Stimulated activated CD8-positive, alpha-beta memory T cell treated with anti-CD3 and anti-CD28 coated beads, Interleukin-12 subunit alpha, Interleukin-12 subunit beta, amount 100 ng/mL, for 24 hours (primary cell): ENCODE measurements around the gene DNAJB11.
"Not testable (repeated sequence)": the region's sequence is repeated elsewhere in the genome, so short reads cannot be mapped to it uniquely, and the experiment has no call there.

ENCODE experiments used
- DNase-seq: peaks from one replicate; pipeline ENCODE4 v3.0.0-alpha.2; 2020; ENCODE audit errors: extremely low read depth

DNAJB11 gene

GRCh38 chr3:186618318-186618938, 47.9 kb downstream of the DNAJB11 start:
- DNase-seq: no peak

DNA sequence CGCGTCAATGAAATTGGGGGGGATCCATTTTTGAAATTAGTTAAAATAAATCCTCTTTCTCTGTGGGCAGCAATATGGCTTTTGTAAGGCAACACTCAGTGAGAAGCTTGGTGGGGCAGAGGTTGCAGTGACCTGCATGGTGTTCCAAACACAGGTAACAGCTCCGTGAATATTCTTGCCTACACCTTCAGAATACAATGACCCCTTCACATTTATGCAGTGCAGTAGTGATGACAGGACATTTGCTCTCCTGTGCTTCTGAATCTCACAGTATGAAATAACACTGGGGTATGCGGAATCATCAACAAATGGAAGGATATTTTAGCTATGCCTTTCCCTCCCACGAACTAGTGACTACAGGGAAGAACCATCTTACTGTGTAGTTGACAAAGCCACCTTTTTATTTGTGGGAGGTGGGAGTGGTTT, 49.3 kb downstream of the DNAJB11 start:
- DNase-seq: no peak

DNA sequence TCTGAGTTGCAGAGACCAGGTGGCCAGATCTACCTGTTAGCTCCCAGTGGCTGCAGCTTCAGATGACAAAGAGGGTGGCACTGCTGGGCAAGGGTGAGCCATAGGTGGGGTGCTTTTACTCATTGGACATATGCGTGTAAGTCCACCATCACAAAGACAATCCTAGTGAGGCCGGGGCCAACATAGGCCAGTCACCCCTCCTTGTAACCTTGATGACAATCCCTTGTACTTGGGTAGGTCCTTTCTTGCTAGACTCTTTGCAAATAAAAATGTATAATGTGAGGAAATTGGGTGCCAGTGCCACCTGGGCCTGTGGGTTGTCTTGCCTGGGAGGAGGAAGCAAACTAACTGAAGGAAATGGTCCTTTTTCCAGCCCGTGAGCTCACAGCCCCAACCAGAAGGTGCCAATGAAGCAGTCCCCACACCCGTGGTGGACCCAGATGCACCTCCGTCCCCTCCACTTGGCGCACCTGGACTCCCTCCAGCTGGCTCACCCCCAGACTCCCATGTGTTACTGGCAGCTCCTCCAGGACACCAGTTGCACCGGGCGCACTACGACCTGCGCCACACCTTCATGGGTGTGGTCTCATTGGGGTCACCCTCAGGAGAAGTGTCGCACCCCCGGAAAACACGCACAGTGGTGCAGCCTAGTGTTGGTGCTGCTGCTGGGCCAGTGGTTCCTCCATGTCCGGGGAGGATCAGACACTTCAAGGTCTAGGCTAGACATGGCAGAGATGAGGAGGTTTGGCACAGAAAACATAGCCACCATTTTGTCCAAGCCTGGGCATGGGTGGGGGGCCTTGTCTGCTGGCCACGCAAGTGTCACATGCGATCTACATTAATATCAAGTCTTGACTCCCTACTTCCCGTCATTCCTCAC, 49.9 kb downstream of the DNAJB11 start:
- no peak for DNase-seq

GRCh38 chr3:186621894-186622650, 51.6 kb downstream of the DNAJB11 start:
- no peak for DNase-seq

DNA sequence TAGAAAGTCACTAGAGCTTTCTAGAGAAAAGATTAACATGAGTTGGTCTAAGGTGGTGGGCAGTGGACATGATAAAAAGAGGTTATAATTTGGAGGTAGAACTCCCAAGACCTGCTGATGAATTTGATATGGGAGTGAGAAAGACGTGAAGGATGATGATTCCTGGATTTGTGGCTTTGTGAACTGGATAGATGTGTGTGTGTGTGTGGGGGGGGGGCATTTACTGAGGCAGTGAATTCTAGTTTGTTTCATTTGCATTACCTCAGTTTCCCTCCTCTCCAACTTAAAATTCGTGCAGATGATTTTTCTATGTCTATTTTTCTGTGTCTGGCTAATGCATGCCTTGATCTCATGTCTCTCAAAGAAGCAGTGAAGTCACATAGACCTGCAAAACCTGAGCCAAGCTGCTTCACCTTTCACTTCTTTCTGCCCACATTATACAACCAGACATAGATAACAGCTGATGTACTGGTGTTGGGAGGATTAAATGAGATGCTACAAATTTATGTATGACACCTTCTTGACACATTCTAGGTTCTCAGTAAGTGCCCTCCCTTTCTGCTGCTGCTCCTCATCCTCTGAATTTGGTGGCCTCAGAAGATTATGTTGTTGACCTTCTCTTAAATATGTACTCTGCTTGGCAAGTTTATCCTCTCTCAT, 52.3 kb downstream of the DNAJB11 start:
- DNase-seq: no peak

- no peak for DNase-seq
Measured at GRCh38 chr3:186624598-186624997, 54.1 kb downstream of the DNAJB11 start.

DNA sequence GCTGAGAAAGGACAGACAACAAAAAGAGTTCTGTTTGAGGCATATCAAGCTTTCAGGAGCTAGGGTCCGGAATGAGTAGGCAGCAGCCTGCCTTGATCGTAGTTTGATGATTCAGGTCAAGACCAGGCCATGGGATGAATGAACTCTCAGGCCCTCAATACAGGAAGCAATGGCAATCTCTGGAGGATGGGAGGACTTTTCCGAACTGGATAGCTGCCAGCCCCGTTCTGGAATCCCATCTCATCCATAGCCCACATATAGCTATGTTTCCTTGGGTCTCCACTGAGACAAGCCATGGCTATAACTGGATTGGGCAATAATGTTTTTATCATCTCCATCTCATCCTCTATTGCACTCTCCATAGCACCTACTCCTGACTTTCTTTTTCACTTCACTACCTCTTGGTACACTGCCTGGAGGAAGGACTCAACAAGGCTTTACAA, 55.1 kb downstream of the DNAJB11 start:
- DNase-seq: no peak

- DNase-seq: no peak
Measured at GRCh38 chr3:186626254-186626847, 55.8 kb downstream of the DNAJB11 start.

DNA sequence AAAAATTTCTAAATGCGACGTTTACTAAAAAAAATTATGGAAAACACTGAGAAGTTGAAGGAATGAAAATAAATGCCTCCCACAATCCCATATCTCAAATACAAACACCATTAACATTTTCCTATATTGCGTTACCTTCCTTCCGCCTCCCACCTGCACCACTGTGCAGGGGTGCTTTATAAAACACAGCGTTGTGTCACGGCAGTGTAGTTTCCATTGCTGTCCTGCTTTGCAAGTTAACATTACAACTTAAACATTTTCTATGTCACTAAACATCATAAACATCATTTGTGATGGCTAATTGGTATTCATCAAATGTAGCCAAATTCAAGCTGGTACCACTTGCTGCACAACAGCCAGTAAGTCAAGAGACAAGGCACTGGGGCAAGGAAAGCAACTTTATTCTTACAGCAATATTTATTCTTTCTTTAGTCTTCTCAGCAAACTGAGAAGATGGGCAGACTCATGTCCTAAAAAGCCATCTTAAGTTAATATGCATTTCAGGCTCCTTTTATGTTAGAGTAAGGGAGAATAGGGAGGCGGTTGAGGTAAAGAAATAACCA, 57.4 kb downstream of the DNAJB11 start:
- DNase-seq: no peak

DNA sequence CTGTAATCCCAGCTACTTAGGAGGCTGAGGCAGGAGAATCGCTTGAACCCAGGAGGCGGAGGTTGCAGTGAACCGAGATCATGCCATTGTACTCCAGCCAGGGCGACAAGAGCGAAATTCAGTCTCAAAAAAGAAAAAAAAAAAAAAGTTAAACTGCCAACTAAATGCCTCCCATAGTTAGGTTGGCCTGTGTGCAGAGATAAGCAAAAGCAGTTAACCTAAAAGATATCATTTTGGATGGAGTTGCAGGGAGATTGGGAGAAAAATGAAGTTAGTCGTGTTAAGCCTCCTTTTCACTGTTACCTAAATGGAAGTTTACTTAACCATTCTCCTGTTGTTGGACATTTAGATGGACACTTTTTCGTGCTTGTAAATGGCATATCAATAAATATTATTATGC, 58.2 kb downstream of the DNAJB11 start:
- no peak for DNase-seq

DNA sequence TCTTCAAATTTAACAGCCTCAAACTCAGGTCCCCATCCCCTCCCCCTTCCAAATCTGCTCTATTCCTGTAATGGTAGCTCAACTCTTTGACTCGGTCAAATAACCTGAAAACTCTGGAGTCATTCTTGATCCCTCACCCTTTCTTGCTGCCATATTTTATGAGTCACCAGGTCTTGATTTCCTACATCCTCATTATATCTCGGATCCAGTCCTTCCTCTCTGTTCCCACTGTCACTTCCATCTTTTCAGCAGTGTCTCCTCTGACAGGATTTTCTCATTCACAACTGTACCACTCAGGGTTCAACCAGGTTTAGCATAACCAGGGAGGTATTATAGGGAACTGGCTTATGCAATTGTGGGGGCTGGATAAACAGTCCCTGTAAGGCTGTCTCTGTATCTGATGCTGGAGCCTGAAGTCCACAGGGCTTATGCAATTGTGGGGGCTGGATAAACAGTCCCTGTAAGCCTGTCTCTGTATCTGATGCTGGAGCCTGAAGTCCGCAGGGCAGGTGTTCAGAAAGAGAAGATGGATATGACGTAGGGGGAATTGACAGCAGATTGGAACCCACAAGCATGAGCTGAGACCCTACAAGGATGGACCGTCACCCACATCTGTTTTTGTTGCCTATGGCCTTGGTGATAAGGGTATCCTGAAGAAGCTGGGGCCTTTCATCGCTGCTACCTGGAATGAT, 60.6 kb downstream of the DNAJB11 start:
- no peak for DNase-seq

DNA sequence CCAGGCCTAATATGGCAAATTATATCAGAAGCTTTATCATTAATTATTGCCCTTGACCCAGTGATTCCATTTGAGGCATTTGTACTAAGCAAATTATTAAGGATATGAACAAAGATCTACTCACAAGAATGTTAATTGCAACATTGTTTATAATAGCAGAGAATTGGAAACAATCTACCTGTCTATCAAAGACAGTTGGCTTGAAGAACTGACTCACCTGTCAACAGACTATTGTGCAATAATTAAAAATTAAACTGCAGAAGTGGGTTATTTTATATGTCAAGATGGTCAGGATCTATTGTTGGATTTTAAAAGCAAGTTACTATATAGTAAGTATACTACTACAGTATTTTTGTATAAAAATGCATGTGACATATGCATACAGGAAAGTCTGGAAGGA, 63.0 kb downstream of the DNAJB11 start:
- DNase-seq: no peak

DNA sequence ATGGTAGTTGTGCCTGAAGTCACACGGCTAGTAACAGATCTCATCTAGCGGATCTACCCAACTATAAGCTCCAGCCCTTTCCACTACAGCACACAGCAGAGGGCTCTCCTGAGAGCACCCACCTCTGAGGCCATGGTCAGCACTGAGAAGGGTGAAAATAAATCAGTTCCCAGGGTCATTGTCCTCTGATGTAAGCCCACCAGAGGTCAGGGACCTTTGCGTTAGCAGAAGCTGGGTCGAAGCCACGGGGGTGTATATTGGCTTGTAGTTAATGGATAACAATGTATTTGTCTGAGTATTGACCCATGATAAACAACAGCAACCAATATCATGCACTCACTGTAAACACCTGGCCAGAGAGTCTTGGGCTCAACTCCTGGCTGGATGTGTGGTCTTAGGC, 63.7 kb downstream of the DNAJB11 start:
- DNase-seq: not testable (repeated sequence)
